ENCODE data around the gene FALEC. TPM values are rescaled to one million over a fixed set of nuclear protein-coding genes. Genes with fewer than 3 reads are reported as not detected.

The FALEC gene
- polyA plus RNA-seq, 2 of the 4 experiments (the other 2 are of a cell fraction), result 0.36 to 0.80 TPM

DNA sequence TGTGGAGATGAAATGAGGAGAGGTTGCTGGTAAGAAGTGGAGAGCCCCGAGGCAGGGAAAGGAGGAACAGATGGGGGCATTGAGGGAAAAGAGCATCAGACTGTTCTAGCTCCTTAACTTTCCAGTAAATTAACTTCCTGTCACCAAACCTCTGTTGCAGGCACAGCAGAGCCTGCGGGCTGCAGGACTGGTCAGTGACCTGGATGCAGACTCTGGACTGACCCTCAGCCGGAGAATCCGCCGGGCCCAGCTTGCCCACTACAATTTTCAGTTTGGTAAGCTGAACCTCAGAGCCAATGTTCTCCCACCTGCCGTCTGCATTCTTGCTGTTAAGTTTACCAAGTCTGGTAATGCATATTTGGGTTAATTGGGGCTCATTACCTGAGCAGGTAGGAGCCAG is 10.1 kb upstream of the FALEC start:
- Histone ChIP-seq H3K9me3 (no peaks in the 10 kb centered on the region), H3K4me1 (peaks cover 7% of the 10 kb centered on the region), H3K27ac (no peak overlapping the region), H3K4me3 (no peak overlapping the region), H3K4me2 (no peak overlapping the region)
- FAIRE-seq (no peak), DNase-seq (ENCODE audit: low read depth in 1 of 2, low spot score in 1 of 2) (no peak), ATAC-seq (no peak)
- POLR2A ChIA-PET, result interaction anchor here (1.4 kb wide), 1 partner anchor 10 kb away, joined by 4 read pairs; the partner anchor contains the start of gene FALEC
- no peak for TF ChIP-seq FOSL2 (IDR thresholded peaks at IDR 0.05)
- no peak for TF ChIP-seq FOSL2 (CRISPR knock-in tag; IDR thresholded peaks at IDR 0.05)
- TF ChIP-seq POLR2A (IDR thresholded peaks at IDR 0.05; ENCODE audit: low read length), result no peak
- no peak for TF ChIP-seq RCOR1 (IDR thresholded peaks at IDR 0.05; ENCODE audit: low read depth, low read length)
- TF ChIP-seq EHMT2 (IDR thresholded peaks at IDR 0.05; ENCODE audit: low read depth), result no peak
- no peak for TF ChIP-seq HEYL (CRISPR knock-in tag; IDR thresholded peaks at IDR 0.05)
- 85% methylated on average over 6 of the region's 6 CpGs for WGBS (ENCODE audit: missing lambda C conversion rate)
- CTCF ChIA-PET, result interaction anchor here (1.3 to 2.6 kb wide), 4 partner anchors 8 to 36 kb away, joined by 3 to 16 read pairs (median 8); partner anchors contain the start of gene FALEC

DNA sequence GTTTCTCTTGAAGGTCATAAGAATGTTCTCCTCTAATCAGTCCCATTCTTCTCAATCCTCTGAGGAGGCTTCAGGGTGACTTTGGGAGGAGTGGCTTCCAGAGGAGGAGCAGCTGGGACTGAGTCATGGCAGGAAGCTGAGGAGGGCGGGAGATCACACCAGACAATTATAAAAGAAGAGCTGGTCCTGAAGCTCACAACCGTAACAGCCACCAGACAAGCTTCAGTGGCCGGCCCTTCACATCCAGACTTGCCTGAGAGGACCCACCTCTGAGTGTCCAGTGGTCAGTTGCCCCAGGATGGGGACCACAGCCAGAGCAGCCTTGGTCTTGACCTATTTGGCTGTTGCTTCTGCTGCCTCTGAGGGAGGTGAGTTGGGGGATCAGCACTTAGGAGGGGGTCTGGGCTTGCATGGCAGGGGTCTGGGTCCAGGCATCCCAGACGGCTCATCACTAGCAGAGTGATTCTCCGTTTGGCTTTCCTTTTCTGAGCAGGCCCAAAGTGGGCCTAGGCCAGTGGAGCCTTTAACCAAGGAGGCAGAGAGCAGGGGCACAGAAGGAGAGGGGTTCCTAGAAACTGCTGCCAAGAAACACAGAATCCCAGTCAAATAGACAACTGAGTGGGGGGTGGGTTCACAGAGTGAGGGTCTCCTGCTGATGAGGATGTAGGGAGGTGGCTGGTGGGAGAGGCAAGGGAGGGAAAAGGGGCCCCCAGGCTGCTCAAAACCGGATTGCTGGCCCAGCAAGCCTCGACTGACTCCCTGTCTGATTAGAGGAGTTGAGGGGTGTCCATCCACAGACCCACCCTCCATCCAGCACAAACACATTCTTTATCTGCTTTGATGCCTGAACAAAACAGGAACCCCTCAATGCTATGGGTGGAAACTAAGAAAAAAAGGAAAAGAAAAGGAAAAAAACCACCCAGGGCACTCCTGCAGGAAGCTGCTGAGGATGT is 7.4 kb upstream of the FALEC start, which contains the start of gene ECM1:
Gene ECM1 (plus strand): TSS at position 198 of the 953 bp plus-strand sequence. CDS start 101 bp downstream, at position 299.
- Histone ChIP-seq H3K4me3 (no peak within 1 kb of the TSS), H3K27ac (peak within 1 kb of the TSS in 1 of 2 experiments; percentile 56; a peak in 3 of 6 replicates), H3K4me1 (peaks cover 9% of the 10 kb centered on the region), H3K9me3 (no peaks in the 10 kb centered on the region), H3K4me2 (peak within 1 kb of the TSS; percentile 35; the same call in 1 of the 3 replicates)
- DNase-seq (ENCODE audit: low read depth in 1 of 2, low spot score in 1 of 2) (peak; percentile 33 to 59), FAIRE-seq (no peak), ATAC-seq (peak; percentile 64 to 74; a peak in 5 of 6 replicates)
- 58% methylated on average over 7 of the region's 7 CpGs for WGBS (ENCODE audit: missing lambda C conversion rate)
- TF ChIP-seq, protein P1, sequence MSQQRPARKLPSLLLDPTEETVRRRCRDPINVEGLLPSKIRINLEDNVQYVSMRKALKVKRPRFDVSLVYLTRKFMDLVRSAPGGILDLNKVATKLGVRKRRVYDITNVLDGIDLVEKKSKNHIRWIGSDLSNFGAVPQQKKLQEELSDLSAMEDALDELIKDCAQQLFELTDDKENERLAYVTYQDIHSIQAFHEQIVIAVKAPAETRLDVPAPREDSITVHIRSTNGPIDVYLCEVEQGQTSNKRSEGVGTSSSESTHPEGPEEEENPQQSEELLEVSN (IDR thresholded peaks at IDR 0.05; ENCODE audit: borderline replicate concordance, low read depth), result no peak
- TF ChIP-seq FOSL2 (IDR thresholded peaks at IDR 0.05), result no peak
- TF ChIP-seq FOSL2 (CRISPR knock-in tag; IDR thresholded peaks at IDR 0.05), result 0 out of 2 replicates have a peak, but pooled peaks have one; percentile 19
- ChIA-PET CTCF (interaction anchor here (1.4 to 12.4 kb wide), 4 partner anchors 9 to 24 kb away, joined by 5 to 114 read pairs (median 6); no protein-coding TSS in a partner anchor), POLR2A (interaction anchor here (1.0 kb wide), 1 partner anchor 21 kb away, joined by 3 read pairs; no protein-coding TSS in a partner anchor)

DNA sequence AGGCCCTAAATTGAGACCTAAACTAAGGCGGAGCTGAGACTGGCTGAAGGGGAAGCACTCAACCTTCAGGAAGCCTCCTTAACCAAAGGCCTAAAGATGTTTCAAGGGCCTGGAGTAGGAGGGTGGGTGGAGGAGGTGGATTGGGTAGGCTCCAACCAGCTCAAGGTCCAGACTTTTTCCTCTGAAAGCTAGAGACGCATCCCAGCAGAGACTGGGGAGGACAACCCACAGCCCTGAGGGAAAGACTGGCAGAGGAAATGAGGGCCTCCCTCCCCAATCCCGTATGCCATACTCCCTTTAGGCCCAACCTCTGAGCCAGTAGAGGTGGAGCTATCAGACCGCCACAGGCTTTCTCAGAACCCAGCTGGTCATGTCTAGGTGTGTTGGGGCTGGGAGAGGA is 6.6 kb upstream of the FALEC start:
- no peak overlapping the region for H3K27ac ChIP-seq
- FAIRE-seq (no peak), DNase-seq (ENCODE audit: low read depth in 1 of 2, low spot score in 1 of 2) (no peak), ATAC-seq (peak in 1 of 2 experiments; percentile 8; a peak in 1 of 6 replicates)
- H3K4me3 ChIP-seq, result no peak overlapping the region
- WGBS (ENCODE audit: missing lambda C conversion rate), result 88% methylated on average over 4 of the region's 4 CpGs
- peaks cover 13% of the 10 kb centered on the region for H3K4me1 ChIP-seq
- POLR2A ChIA-PET, result no interaction called here
- CTCF ChIA-PET, result interaction anchor here (1.4 to 12.4 kb wide), 2 partner anchors 13 to 23 kb away, joined by 5 to 114 read pairs; no protein-coding TSS in a partner anchor
- TF ChIP-seq EHMT2 (IDR thresholded peaks at IDR 0.05; ENCODE audit: low read depth) (no peak), NPAS2 (CRISPR knock-in tag; IDR thresholded peaks at IDR 0.05; ENCODE audit: borderline replicate concordance) (no peak), JUN (IDR thresholded peaks at IDR 0.05) (no peak), SREBF2 (IDR thresholded peaks at IDR 0.05) (no peak), HOXB5 (CRISPR knock-in tag; IDR thresholded peaks at IDR 0.05) (no peak), MAFK (IDR thresholded peaks at IDR 0.05; ENCODE audit: partially characterized antibody) (no peak), JUNB (IDR thresholded peaks at IDR 0.05) (no peak)
- TF ChIP-seq, protein P2, sequence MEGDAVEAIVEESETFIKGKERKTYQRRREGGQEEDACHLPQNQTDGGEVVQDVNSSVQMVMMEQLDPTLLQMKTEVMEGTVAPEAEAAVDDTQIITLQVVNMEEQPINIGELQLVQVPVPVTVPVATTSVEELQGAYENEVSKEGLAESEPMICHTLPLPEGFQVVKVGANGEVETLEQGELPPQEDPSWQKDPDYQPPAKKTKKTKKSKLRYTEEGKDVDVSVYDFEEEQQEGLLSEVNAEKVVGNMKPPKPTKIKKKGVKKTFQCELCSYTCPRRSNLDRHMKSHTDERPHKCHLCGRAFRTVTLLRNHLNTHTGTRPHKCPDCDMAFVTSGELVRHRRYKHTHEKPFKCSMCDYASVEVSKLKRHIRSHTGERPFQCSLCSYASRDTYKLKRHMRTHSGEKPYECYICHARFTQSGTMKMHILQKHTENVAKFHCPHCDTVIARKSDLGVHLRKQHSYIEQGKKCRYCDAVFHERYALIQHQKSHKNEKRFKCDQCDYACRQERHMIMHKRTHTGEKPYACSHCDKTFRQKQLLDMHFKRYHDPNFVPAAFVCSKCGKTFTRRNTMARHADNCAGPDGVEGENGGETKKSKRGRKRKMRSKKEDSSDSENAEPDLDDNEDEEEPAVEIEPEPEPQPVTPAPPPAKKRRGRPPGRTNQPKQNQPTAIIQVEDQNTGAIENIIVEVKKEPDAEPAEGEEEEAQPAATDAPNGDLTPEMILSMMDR (IDR thresholded peaks at IDR 0.05), result no peak
- TF ChIP-seq, protein P3, sequence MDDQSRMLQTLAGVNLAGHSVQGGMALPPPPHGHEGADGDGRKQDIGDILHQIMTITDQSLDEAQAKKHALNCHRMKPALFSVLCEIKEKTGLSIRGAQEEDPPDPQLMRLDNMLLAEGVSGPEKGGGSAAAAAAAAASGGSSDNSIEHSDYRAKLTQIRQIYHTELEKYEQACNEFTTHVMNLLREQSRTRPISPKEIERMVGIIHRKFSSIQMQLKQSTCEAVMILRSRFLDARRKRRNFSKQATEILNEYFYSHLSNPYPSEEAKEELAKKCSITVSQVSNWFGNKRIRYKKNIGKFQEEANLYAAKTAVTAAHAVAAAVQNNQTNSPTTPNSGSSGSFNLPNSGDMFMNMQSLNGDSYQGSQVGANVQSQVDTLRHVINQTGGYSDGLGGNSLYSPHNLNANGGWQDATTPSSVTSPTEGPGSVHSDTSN (IDR thresholded peaks at IDR 0.05), result no peak
- TF ChIP-seq, protein P1 (IDR thresholded peaks at IDR 0.05; ENCODE audit: borderline replicate concordance, low read depth), result no peak
- H3K4me2 ChIP-seq, result no peak overlapping the region
- H3K9me3 ChIP-seq, result no peaks in the 10 kb centered on the region
